NT2/D1 (cell line): ENCODE measurements around the gene ARPP19.

Experiments
- DNase-seq: peaks from one replicate; pipeline ENCODE4 v3.0.0-alpha.2; 2011; ENCODE audit warnings: low read depth, low spot score
- H3K27me3 ChIP-seq: 2 replicates; pipeline ENCODE4 v1.6.0; 2011; ENCODE audit warnings: mild to moderate bottlenecking; ENCODE audit not compliant: insufficient read length, insufficient read depth
- H3K36me3 ChIP-seq: 2 replicates; pipeline ENCODE4 v1.6.1; 2011; ENCODE audit warnings: mild to moderate bottlenecking, low read length, mixed read lengths; ENCODE audit not compliant: insufficient read depth, insufficient read length
- H3K4me1 ChIP-seq: 2 replicates; pipeline ENCODE4 v1.5.1; 2011; ENCODE audit not compliant: insufficient read depth, insufficient read length
- H3K4me3 ChIP-seq: 2 replicates; pipeline ENCODE4 v1.5.1; 2011; ENCODE audit warnings: low read depth; ENCODE audit not compliant: insufficient read length
- H3K9ac ChIP-seq: 2 replicates; pipeline ENCODE4 v1.6.0; 2011; ENCODE audit warnings: low read depth; ENCODE audit not compliant: insufficient read length
- H3K9me3 ChIP-seq: 2 replicates; pipeline ENCODE4 v1.5.1; 2011; ENCODE audit warnings: mild to moderate bottlenecking, low read length; ENCODE audit not compliant: insufficient read depth
- SUZ12 ChIP-seq: IDR thresholded peaks from 2 replicates; pipeline ENCODE4 v1.6.1; 2011; ENCODE audit not compliant: insufficient read length, insufficient read depth; ENCODE audit errors: extremely low read depth
- YY1 ChIP-seq: IDR thresholded peaks from 2 replicates; pipeline ENCODE4 v1.6.1; 2011; ENCODE audit not compliant: insufficient read length, insufficient read depth
- ZNF274 ChIP-seq: IDR thresholded peaks from 2 replicates; pipeline ENCODE4 v1.6.1; 2011; ENCODE audit warnings: mild to moderate bottlenecking, low read depth, low read length

Gene ARPP19

GRCh38 chr15:52540374-52541012 lies 28.3 kb downstream of the ARPP19 start:
- Histone ChIP-seq H3K4me1 (no peaks in the 10 kb centered on the region), H3K4me3 (no peak overlapping the region), H3K9ac (no peak overlapping the region), H3K9me3 (peaks cover 18% of the 10 kb centered on the region; the same call in 1 of the 2 replicates), H3K36me3 (no peaks in the 10 kb centered on the region), H3K27me3 (no peaks in the 10 kb centered on the region)
- TF ChIP-seq SUZ12 (no peak), YY1 (no peak), ZNF274 (no peak)
- no peak for DNase-seq

GRCh38 chr15:52537459-52537858 lies 31.4 kb downstream of the ARPP19 start:
- H3K4me3 ChIP-seq = no peak overlapping the region

GRCh38 chr15:52532427-52532826 lies 36.4 kb downstream of the ARPP19 start:
- no peak overlapping the region for H3K4me3 ChIP-seq
- DNase-seq = no peak
- no peaks in the 10 kb centered on the region for H3K9me3 ChIP-seq
- H3K4me1 ChIP-seq = peaks cover 6% of the 10 kb centered on the region
- H3K9ac ChIP-seq = no peak overlapping the region
- peaks cover 36% of the 10 kb centered on the region for H3K27me3 ChIP-seq
- no peaks in the 10 kb centered on the region for H3K36me3 ChIP-seq
- TF ChIP-seq ZNF274 = no peak
- TF ChIP-seq SUZ12 = no peak
- TF ChIP-seq YY1 = no peak

More at GRCh38 chr15:52537459-52537858, 31.4 kb downstream of the ARPP19 start:
- DNase-seq = no peak
- H3K36me3 ChIP-seq = no peaks in the 10 kb centered on the region
- peaks cover 18% of the 10 kb centered on the region; the same call in 1 of the 2 replicates for H3K9me3 ChIP-seq
- TF ChIP-seq YY1 (no peak), SUZ12 (no peak), ZNF274 (no peak)
- H3K4me1 ChIP-seq = no peaks in the 10 kb centered on the region
- no peaks in the 10 kb centered on the region for H3K27me3 ChIP-seq
- no peak overlapping the region for H3K9ac ChIP-seq

- H3K4me3 ChIP-seq = peak overlapping the region; percentile 45
- no peaks in the 10 kb centered on the region for H3K9me3 ChIP-seq
- TF ChIP-seq ZNF274 = no peak
- no peak for TF ChIP-seq SUZ12
- no peak for TF ChIP-seq YY1
- H3K4me1 ChIP-seq = peaks cover 6% of the 10 kb centered on the region
- H3K9ac ChIP-seq = peak overlapping the region; percentile 58
- no peak for DNase-seq
- H3K27me3 ChIP-seq = peaks cover 45% of the 10 kb centered on the region
- no peaks in the 10 kb centered on the region for H3K36me3 ChIP-seq
These were observed 38.9 kb downstream of the ARPP19 start for GRCh38 chr15:52529940-52530339.

- H3K27me3 ChIP-seq = peaks cover 45% of the 10 kb centered on the region
- no peaks in the 10 kb centered on the region for H3K36me3 ChIP-seq
- peak overlapping the region; percentile 45 for H3K4me3 ChIP-seq
- H3K9ac ChIP-seq = peak overlapping the region; percentile 58
- H3K9me3 ChIP-seq = no peaks in the 10 kb centered on the region
- TF ChIP-seq YY1 = no peak
- TF ChIP-seq ZNF274 = no peak
- TF ChIP-seq SUZ12 = no peak
- peaks cover 6% of the 10 kb centered on the region for H3K4me1 ChIP-seq
- DNase-seq = no peak
These were observed 39.4 kb downstream of the ARPP19 start for GRCh38 chr15:52529341-52529924.

GRCh38 chr15:52528564-52529340 lies 40.1 kb downstream of the ARPP19 start, which contains the start of gene MYO5A:
Gene MYO5A, minus strand, starts transcription at chr15:52528880. Its CDS starts 74 bp downstream, at chr15:52528806.
- peak; percentile 42 for DNase-seq
- Histone ChIP-seq H3K4me3 (peak within 1 kb of the TSS; percentile 63), H3K4me1 (peaks cover 6% of the 10 kb centered on the region), H3K27me3 (peaks cover 45% of the 10 kb centered on the region), H3K9me3 (no peaks in the 10 kb centered on the region), H3K36me3 (no peaks in the 10 kb centered on the region), H3K9ac (peak within 1 kb of the TSS; percentile 76)
- no peak for TF ChIP-seq SUZ12
- TF ChIP-seq ZNF274 = no peak
- no peak for TF ChIP-seq YY1

- TF ChIP-seq ZNF274 (no peak), YY1 (no peak), SUZ12 (no peak)
- Histone ChIP-seq H3K9ac (peak overlapping the region; percentile 76), H3K27me3 (peaks cover 45% of the 10 kb centered on the region), H3K36me3 (no peaks in the 10 kb centered on the region), H3K4me1 (peaks cover 6% of the 10 kb centered on the region), H3K9me3 (no peaks in the 10 kb centered on the region), H3K4me3 (peak overlapping the region; percentile 63)
- DNase-seq = no peak
These were observed 40.8 kb downstream of the ARPP19 start for GRCh38 chr15:52527911-52528563.
